HG03196 (cell line): Measurements from ENCODE around the gene TRIM15.
A peak's percentile ranks its signal among the peaks of the same experiment; 100 is the strongest.
"Not testable (repeated sequence)": the region's sequence is repeated elsewhere in the genome, so short reads cannot be mapped to it uniquely, and the experiment has no call there.

Experiments
- ATAC-seq: cut with Tn5 transposase; IDR thresholded peaks from one replicate; pipeline ENCODE4 v1.9.1; 2021; ENCODE audit not compliant: unreplicated experiment

TRIM15 gene

DNA sequence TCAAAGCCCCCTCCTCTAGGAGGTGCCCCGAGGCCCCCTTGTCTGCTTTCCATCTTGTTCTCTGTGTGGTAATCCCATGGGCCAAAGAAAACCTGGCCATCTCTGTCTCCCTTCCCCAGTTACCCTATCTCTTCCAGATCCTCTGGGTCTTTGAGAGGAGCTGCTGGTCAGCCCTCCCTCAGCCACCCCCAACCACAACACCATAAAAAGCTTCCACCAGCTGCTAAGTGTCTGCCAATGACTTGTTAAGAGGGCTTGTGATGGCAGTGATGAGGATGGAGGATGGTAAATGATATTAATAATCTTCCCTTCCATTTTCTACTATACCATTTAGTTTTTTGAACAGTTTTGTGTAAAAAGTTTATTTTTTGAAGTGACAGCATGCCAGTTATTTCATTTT is 32.6 kb downstream of the TRIM15 start:
- no peak for ATAC-seq

DNA sequence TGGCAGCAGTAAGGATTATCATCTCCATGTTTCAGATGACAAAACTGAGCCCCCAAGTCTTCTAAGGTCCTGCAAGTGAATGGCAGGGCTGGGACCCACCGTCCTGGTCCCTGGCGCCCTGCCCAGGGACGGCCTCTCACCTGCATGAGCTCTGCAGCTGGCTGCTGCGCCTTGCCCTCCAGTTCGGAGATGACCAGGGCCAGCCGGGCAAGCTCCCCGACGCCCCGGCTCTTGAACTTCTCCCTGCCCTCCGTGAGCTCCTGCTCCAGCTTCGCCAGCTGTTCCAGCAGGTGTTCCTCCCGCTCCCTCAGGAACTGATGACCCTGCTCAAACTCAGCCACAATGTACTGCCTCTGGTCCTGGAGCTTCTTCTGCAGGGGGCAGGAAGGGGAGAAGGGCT is 33.0 kb downstream of the TRIM15 start:
- ATAC-seq = no peak

DNA sequence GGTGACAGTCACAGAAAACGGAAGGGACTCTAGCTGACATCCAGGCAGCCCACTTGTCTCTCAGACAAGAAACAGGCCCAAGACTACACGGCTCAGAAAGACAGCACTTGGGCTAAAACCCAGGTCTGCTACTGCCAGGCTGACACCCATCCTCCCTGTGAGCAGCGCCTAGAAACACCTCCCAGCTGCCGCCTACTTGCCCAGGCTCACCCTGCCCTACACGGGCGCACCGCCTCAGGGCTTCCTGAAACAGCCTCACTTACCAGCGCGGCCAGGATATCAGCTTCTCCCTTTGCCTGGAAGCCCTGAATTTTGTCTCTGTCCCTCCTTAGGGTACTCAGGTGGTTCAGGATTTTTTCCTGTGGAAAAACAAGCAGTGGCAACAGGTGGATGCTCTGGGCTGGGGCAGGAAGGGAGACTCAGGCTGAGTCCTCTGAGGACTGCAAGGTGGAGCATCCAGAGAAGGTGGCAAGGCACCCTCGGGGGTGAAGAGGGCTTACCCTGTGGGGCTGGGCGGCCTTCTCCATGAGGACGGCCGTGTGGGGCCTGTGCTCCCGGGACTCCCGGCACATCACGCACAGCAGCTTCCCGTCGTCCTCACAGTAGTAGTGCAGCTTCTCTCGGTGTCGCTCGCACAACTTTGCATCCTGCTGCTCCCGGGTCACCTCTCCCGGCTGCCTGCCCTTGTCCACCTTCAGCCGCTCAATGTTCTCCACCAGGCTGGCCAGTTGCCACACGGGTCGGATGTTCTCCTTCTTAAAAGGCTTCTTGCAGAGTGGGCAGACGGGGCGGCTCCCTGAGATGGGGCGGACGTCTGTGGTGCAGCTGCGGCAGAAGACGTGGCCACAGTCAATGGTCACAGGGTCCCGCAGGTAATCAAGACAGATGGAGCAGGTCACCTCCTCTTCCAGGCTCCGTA is 35.1 kb downstream of the TRIM15 start:
- ATAC-seq = no peak

DNA sequence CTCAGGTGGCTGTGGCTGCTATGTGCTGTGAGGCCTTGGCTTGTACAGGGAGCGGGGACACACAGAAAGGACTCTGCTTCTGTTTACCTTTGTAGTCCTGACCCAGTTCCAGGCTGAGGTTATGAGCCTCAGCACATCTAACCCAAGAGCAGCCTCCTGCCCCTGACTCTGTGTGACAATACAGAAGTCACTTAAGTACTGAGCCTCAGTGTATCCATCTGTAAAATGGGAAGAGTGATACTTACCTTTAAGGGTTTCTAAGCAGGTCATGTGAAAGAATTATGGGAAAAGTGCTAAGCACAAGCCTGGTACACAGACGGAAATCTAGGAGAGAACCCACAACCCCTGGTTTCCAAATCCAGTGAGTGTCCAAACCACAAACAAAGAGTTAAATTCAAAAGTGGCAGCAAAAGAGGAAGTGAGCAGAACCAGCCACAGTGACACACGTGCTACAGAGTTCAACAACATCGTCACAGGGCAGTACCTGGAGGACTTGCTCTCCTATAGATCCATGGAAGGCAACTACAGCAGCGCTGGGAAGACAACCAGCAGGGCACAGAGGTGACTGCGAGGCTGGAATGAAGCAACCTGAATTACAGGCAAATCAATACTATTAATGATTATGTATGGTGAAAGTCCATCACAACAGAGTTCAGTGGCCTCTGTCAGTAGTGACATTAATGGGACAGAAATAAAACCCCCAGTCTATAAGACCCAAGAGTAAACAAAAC is 37.4 kb downstream of the TRIM15 start:
- ATAC-seq = no peak

DNA sequence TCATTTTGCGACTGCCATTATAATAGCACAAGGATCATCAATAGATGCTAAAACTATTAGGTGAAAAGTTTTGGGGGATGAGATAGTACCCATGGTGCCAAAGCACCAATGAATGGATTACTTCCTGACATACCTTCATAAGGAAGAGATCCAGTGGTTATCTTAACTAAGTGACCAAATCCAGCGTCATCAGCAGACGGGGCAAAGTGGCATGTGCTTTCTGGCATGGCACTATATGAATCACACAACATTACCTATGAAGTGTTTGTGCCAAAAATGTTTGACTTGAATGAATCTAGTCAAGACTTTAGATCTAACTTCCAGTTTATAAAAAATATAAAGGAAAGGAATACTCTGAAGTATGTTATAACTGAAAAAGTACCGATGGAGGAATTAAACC is 39.0 kb downstream of the TRIM15 start:
- no peak for ATAC-seq

DNA sequence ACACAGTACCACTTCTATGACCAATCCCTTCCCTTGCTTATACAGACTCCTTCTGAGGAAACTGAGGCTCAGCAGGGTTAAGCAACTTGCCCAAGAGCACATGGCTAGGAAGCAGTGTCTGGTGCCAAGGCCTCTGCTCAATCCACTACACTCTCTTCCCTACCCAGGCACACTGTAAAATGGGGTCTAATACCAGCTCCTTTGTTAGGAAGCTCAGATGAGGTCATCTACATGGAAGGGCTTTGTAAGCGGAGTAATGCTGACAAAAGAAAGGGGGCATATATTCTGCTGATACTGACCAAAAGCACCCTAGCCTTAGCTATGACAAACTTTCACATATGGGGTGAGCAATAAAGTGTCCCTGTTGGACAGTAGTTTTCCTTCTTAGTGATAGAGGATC is 40.8 kb downstream of the TRIM15 start:
- no peak for ATAC-seq

DNA sequence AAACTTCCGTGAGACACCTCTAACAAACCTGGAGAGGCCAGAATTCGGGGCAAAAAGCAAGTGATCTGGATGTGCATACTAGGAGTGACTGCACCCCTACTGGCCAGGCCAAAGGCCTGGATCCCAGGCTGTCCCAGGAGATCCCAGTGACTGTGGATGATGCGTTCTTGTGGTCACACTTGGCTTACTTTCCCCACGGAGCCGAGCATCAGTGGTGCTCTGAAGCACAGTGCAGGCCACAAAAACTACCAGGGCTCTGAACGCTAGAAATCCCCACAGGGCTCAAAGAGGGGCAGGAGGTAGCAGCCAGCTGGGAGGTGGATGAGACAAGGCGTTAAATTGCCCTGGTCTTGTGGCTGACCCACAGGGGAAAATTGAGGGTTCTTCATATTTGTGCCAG is 42.8 kb downstream of the TRIM15 start:
- ATAC-seq = no peak

DNA sequence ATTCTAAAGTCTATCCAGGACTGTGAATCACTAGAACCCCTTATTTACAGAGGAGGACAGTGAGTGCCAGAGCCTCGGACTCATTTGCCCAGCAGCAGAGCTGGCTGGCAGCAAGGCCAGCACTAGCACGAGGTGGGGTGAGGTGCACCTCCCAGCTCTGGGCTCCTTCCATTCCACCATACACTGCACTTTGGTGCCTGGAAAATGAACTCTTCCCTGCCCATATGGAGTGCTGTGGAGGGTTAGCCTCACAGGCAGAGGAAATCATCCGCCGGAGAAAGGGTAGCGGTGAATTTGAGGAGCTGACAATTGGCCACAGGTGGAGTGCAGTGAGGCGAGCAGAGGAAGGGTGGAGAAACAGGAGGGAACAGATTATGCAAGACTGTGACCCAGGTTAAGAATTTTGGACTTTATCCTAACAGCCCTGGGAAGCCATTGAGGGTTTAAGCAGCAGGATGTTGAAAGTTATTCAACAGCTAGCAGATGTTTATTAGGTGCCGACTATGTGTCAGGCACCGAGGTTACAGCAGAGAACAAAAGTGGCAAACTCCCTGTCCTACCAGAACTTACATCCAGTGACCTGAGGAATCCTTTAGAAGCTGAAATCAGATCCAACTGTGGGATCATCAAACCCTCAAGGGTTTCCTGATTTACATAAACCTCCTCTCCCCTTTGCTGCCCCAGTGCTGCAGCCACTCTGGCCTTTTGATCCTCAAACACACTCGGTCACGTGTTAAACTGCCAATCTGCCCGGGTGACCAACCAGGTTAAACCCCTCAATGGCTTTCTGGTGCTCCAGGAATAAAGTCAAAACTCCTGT is 43.7 kb downstream of the TRIM15 start:
- ATAC-seq = no peak

DNA sequence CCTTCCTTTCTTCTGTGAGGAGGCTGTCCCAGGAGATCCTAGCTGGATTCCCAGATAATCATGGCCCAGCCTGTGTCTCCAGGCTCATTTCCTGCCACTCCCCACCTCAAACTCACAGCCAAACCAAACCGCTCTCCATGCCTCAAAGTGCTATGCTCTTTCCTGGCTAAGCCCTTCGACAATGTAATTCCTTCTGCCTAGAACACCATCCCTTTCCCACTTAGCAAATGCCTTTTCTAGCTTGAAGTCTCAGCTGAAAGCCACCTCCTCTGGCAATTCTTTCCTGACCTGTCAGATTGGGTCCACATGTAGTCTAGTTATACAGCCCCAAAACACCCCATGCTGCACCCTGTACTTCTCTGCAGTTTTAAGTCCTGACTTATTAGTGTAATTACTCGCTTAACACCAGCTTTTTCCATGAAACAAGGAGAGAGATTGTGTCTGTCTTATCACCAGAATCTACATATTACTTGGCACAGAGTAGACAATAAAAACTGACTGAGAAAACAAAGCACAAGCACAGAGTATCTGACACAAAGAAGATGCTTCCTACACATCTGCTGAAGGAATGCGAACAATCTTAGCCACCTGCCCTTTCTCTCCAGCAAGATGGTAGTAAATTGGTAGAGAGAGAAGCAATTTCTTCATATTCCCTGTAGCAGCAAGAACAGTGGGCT is 44.4 kb downstream of the TRIM15 start:
- no peak for ATAC-seq

DNA sequence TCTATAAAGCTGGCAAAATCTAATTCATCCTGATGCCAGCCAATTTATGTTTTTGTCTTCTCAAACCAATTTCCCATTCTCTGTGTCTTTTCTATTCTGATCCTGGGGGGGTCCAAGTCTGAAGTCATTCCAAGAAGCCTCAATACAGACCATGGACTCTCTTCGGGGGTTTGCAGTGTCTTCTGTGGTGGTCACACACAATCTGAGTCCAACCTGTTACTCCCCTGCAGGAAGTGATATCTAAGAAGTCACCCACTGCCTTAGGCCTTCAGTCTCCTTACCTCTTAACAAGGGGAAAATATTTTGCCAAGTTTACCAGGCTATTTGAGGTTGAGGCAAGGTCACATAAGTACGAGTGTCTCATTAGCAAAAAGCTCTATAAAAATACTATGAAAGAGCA is 48.0 kb downstream of the TRIM15 start:
- no peak for ATAC-seq

DNA sequence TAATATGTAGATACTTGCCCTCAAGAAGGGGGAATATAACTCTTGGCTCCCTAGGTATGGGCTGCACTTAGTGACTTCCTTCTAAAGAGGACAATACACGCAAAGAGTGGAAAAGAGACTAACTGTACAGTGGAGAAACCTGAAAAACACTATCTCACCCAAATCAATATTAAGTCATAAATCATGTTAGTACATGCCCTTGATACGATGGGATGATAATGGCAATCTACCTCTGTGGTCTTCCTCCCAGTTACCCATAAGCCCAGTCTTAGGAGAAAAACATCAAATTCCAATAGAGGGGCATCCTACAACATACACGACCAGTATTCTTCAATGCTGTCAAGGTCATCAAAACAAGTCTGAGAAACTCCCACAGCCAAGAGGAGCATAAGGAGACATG is 48.6 kb downstream of the TRIM15 start:
- ATAC-seq = no peak

DNA sequence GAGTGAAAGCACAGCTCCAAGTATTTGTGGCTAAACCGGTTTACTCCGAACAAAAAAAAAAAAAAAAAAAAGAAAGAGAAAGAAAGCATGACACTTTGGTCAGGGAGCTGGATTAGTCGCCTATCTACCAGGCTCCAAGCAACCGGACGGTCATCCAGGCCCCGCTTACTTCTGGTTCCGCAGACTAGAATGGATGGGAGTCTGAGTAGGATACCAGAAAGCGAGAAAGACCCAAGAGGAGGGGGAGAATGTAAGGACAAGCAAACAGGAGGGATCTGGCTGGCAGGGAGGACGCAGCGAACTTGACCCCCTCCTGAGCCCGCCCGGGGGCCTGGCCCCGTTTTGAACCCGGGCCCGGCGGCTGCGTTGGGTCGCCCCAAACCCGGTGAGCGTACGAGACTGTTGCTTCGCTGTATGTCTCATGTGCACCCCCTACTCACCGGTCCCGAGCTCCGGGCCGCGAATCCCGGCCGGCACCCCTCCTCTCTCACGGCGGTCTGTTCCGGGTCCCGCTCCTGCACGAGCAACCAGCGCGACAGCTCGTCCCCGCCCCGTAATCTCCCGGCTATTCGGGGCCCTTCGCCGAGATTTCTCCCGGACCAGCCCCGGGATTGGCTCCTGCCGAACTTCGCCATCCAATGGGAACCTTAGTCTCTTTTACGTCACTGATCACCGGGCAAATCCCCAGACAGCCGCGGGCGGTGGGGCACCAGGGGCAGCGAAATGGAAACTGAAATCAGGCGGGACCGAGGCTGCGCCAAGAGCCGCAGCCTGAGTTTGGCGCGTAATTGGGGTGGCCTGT is 49.7 kb downstream of the TRIM15 start, which contains the start of gene TRIM26:
TRIM26 (minus strand) TSS at position 542 of the 802 bp plus-strand sequence. CDS start 14,303 bp downstream, outside the sequence.
- ATAC-seq = peak; percentile 79

DNA sequence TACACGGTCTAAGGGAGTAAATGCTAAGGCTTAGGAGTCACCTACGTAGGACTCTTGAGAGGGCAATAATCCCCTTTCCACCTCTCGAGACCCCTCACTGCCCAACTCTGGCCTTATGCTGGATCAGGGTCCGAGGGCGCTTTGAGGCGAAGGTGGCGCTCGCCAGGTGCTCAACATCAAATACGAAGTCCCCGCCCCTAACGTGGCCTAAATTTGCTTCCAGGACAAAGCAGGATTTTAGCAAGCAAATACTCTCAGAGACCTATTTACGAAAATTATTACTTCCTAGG is 50.3 kb downstream of the TRIM15 start:
- no peak for ATAC-seq

DNA sequence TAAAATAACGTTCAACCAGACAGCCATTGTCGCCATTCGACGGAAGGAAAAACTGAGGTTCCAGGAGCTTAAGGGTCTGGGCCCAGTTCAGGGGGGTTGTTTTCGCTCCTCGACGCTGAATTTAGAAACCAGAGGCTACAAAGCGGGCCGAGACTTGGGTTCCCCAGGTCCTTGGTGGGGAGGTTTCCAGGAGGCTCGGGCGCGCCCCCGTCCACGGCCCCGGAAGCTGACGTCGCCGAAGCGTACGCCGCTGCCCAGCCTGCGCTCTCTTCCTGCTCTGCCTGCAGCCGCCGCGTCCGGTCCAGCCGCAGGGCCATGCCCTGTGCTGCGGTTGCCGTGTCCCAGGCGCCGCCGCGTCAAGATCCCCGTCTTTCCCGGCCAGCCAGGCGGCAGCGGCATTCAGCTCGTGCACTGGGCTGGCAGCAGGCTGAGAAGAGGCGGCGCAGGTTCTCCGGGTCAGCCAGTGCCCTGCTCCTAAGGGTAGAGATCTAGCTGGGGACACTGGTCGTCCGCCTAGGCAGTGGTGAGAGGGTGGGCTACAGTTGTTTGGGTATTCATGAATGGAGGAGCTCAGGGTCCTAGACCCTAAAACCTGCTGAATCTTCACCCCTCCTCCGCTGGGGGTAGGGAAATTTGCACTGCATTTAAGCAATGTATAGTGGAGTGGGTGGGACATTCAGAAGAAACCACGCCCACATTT is 50.8 kb downstream of the TRIM15 start:
- ATAC-seq = peak; percentile 62

DNA sequence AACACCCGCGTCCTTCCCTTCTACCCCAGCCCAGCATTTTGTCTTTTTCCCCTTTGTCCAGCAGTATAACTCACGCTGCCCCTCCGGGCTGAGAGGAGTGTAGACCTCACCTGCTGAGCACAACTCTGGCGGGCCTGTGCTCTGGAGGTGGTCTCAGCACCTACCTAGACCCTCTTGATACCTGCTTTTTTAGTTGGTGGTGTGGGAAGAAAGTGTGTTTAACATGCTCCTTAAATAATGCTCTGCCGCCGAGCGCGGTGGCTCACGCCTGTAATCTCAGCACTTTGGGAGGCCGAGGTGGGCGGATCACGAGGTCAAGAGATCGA is 51.3 kb downstream of the TRIM15 start:
- no peak for ATAC-seq

DNA sequence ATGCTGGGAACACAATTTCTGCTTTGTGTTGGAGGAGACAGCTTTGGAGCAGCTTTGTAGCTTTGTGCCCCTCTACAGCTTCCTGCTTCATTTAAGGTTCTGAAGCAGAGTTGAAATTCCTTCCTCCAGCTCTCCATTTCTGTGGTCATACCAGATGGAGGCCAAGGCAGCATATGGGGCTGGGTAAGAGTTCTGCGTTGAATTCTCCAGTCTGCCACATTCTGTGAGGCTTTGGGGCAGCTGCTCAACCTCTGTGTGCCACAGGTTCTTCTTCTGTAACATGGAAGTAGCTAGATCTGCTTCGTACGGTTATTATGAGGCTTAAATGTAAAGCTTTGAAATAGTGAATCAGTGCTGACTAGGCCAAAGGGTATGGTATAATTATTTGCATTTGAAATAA is 52.8 kb downstream of the TRIM15 start:
- no peak for ATAC-seq

DNA sequence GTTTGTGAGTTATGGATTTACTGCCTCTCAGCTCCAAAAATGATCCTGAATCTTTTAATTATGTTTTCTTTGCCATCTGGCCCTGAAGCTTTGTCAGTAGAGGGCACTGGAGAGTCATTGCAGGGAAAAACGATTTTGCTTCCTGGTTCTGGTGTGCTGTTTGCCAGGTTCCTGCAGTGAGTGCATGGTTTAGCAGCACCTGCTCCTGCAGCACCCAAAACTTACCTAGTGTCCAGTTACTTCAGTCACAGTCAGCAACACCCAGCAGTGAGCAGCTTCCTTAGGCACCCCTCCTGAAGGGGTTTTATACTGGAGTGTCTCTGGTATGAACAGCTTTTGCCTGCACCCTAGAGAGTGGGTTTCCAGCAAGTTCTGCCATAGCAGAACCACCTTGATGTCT is 55.9 kb downstream of the TRIM15 start:
- no peak for ATAC-seq

DNA sequence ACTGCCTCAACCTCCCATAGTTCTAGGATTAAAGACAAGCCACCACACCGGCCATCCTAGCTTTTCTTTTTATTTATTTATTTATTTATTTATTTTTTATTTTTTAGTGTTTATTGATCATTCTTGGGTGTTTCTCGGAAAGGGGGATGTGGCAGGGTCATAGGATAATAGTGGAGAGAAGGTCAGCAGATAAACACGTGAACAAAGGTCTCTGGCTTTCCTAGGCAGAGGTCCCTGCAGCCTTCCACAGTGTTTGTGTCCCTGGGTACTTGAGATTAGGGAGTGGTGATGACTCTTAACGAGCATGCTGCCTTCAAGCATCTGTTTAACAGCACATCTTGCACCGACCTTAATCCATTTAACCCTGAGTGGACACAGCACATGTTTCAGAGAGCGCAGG is 58.0 kb downstream of the TRIM15 start:
- not testable (repeated sequence) for ATAC-seq

DNA sequence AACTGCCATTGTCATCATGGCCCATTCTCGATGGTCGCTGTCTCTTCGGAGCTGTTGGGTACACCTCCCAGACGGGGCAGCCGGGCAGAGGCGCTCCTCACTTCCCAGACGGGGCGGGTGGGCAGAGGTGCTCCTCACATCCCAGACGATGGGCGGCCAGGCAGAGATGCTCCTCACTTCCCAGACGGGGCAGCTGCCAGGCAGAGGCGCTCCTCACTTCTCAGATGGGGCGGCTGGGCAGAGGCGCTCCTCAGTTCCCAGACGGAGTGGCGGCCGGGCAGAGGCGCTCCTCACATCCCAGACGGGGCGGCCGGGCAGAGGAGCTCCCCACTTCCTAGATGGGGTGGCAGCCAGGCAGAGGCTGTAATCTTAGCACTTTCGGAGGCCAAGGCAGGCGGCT is 58.6 kb downstream of the TRIM15 start:
- not testable (repeated sequence) for ATAC-seq
